Bronchial epithelial cell (primary cell): ENCODE measurements around the gene ZNF784. TPM values are rescaled to one million over a fixed set of nuclear protein-coding genes. Genes with fewer than 3 reads are reported as not detected.
A peak's percentile ranks its signal among the peaks of the same experiment; 100 is the strongest.

ENCODE experiments used
- DNase-seq: peaks from one replicate; pipeline ENCODE4 v3.0.0-alpha.2; 2010; ENCODE audit warnings: low read depth
- FAIRE-seq: peaks from 2 replicates; lab custom pipeline; 2011; peaks lifted over from hg19 to GRCh38; lab: Jason Lieb, UNC
- H3K27me3 ChIP-seq: 2 replicates; pipeline ENCODE4 v1.5.1; 2011; ENCODE audit warnings: low read length; ENCODE audit not compliant: control insufficient read depth, insufficient read depth
- H3K36me3 ChIP-seq: 2 replicates; pipeline ENCODE4 v1.5.1; 2011; ENCODE audit warnings: low read length; ENCODE audit not compliant: control insufficient read depth, insufficient read depth
- H3K4me3 ChIP-seq: 2 replicates; pipeline ENCODE4 v1.5.1; 2011; ENCODE audit warnings: mild to moderate bottlenecking, low read depth, low read length, control low read depth
- CTCF ChIP-seq: IDR thresholded peaks from 2 replicates; pipeline ENCODE4 v1.5.1; 2011; ENCODE audit warnings: mild to moderate bottlenecking, moderate library complexity, low read length, control low read depth, inconsistent platforms; ENCODE audit not compliant: insufficient read depth, severe bottlenecking
- total RNA-seq: library from RNA; depleted of rRNA; stranded (reverse); fragments of >200 nt; gene quantifications from 2 replicates; pipeline ENCODE4 v1.2.1, GENCODE V29; 2014

The ZNF784 gene
- total RNA-seq, 1 donor from 2014 or later, result 5.0 TPM

GRCh38 chr19:55643003-55643886 lies 18.9 kb upstream of the ZNF784 start, which contains the start of gene ZNF581:
Gene ZNF581, plus strand, starts transcription at chr19:55643649. Its CDS starts 923 bp downstream, at chr19:55644572.
- H3K4me3 ChIP-seq, result peak within 1 kb of the TSS; percentile 50
- H3K27me3 ChIP-seq, result no peaks in the 10 kb centered on the region
- H3K36me3 ChIP-seq, result peaks cover 3% of the 10 kb centered on the region
- DNase-seq (peak; percentile 65), FAIRE-seq (no peak)
- no peak for TF ChIP-seq CTCF

GRCh38 chr19:55642153-55643002 lies 18.0 kb upstream of the ZNF784 start:
- peaks cover 3% of the 10 kb centered on the region for H3K36me3 ChIP-seq
- no peak for TF ChIP-seq CTCF
- no peaks in the 10 kb centered on the region for H3K27me3 ChIP-seq
- peak overlapping the region; percentile 50 for H3K4me3 ChIP-seq
- FAIRE-seq, result no peak
- DNase-seq, result no peak

- FAIRE-seq, result no peak
- H3K27me3 ChIP-seq, result no peaks in the 10 kb centered on the region
- no peak for DNase-seq
- H3K36me3 ChIP-seq, result peaks cover 3% of the 10 kb centered on the region
- TF ChIP-seq CTCF, result no peak
- H3K4me3 ChIP-seq, result peak overlapping the region; percentile 50
Observed at GRCh38 chr19:55641426-55642152, 17.2 kb upstream of the ZNF784 start.

- DNase-seq (no peak), FAIRE-seq (no peak)
- H3K27me3 ChIP-seq, result no peaks in the 10 kb centered on the region
- H3K36me3 ChIP-seq, result peaks cover 3% of the 10 kb centered on the region
- H3K4me3 ChIP-seq, result peak within 1 kb of the TSS; percentile 50
- TF ChIP-seq CTCF, result no peak
Observed at GRCh38 chr19:55640577-55641425, 16.4 kb upstream of the ZNF784 start, which contains the start of gene ZNF580. Gene ZNF580, plus strand, starts transcription at chr19:55641002. Its CDS starts 1,507 bp downstream, at chr19:55642509.
